Activated naive CD4-positive, alpha-beta T cell treated with anti-CD3 and anti-CD28 coated beads, Interleukin-2, amount 50 U/mL, for 24 hours (primary cell): ENCODE data around the gene ZNF23.

Source experiments
- H3K27ac Mint-ChIP-seq: one replicate; pipeline ENCODE4 v1.8.0; 2021; ENCODE audit warnings: mild to moderate bottlenecking, mixed read lengths
- H3K27me3 Mint-ChIP-seq: one replicate; pipeline ENCODE4 v1.8.0; 2021; ENCODE audit warnings: mixed read lengths
- H3K36me3 Mint-ChIP-seq: one replicate; pipeline ENCODE4 v1.8.0; 2021; ENCODE audit warnings: mixed read lengths
- H3K4me1 Mint-ChIP-seq: one replicate; pipeline ENCODE4 v1.8.0; 2021; ENCODE audit warnings: mixed read lengths
- H3K4me3 Mint-ChIP-seq: one replicate; pipeline ENCODE4 v1.8.0; 2021; ENCODE audit warnings: mild to moderate bottlenecking, mixed read lengths
- H3K9me3 Mint-ChIP-seq: one replicate; pipeline ENCODE4 v1.8.0; 2021; ENCODE audit warnings: mixed read lengths

ZNF23 gene

DNA sequence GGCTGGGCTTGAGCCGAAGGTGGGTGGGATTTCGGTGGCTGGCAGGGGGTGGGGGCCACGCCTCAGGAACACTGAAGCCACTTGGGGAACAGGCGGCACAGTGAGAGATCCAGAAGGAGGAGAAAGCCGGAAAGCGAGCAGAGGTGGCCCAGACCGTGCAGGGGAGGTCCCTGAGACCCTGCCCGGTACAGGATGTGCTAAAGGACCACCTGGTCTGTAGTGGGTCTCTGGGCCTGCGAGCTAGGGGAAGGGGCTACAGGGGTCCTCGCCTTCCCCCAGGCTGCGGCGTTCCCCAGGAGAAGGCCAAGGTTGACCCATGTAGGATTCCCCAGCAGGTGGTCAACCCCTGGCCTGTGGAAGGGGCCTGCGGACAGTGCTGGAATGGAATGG lies 20.0 kb downstream of the ZNF23 start, which contains the start of gene TLE7:
TLE7 (minus strand) TSS at position 4 of the 390 bp plus-strand sequence. CDS start 8,730 bp downstream, outside the sequence.
- H3K4me1 Mint-ChIP-seq: no peaks in the 10 kb centered on the region
- H3K27me3 Mint-ChIP-seq: peaks cover 11% of the 10 kb centered on the region
- peaks cover 3% of the 10 kb centered on the region for H3K36me3 Mint-ChIP-seq
- H3K4me3 Mint-ChIP-seq: no peak within 1 kb of the TSS
- no peak within 1 kb of the TSS for H3K27ac Mint-ChIP-seq
- H3K9me3 Mint-ChIP-seq: no peaks in the 10 kb centered on the region

DNA sequence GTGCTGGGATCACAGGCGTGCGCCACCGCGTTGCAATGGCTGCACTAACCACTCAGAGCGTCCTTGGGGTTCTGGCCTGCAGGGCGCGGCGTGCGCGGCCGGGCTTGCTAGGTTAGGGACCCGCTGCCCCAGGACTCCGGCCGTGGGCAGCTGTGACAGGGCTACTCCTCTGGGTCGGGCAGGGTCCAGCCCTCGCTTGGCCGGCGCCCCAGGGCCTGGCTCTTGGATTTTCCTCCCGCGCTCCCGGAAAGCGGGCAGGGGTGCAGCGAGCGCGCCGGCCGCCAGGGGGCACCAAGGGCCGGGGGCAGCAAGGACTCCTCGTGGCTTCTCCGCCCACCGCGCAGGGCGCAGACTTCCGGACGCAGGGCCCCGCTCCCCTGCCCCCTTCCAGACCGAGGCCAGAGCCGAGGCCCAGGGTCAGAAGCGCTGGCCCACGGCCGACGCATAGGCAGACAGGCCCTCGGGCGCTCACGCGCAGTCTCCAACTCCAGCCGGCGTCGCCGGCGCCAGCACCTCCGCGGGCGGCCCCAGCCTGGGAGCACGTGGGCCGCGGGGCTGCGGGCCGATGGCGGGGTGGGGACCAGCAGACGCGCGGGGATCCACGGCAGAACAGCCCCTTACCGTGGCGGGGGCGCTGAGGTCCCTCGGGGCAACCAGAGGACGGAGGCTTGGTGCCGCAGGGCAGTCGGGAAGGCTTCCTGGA lies 20.5 kb downstream of the ZNF23 start:
- Mint-ChIP-seq H3K9me3 (no peaks in the 10 kb centered on the region), H3K27me3 (peaks cover 11% of the 10 kb centered on the region), H3K27ac (no peak overlapping the region), H3K4me1 (no peaks in the 10 kb centered on the region), H3K36me3 (peaks cover 3% of the 10 kb centered on the region), H3K4me3 (no peak overlapping the region)

DNA sequence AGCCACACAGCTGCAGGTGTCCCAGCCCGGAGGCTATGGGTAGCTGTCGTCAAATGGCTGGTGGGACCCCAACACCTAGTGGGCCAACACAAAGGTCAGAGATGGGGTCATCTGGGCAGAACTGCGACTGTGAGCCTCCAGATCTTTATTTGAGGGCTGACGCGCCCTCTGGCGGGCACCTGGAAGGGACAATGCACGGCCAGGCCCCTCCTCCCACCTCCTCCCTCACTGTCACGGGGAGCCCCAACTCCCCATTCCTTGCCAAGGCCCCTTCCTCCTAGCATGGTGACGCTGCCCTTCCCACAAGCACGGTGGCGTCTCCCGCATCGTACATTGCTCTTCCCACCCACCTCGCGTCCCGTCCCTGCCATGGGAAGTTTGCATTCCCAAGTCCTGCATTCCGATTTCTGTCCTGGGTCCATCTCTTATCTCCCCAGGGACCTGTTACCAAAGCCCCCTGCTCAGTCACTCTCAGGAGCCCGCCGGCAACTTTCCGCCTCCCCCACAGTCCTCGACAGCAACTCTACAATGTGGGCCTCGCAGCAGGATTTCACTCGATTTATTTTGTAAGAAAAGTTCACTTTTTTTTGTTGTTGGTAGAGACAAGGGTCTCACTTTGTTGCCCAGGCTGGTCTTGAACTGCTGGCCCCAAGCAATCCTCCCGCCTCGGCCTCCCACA lies 21.2 kb downstream of the ZNF23 start:
- Mint-ChIP-seq H3K27ac (no peak overlapping the region), H3K36me3 (peaks cover 3% of the 10 kb centered on the region), H3K27me3 (peaks cover 13% of the 10 kb centered on the region), H3K4me3 (no peak overlapping the region), H3K9me3 (no peaks in the 10 kb centered on the region), H3K4me1 (no peaks in the 10 kb centered on the region)

DNA sequence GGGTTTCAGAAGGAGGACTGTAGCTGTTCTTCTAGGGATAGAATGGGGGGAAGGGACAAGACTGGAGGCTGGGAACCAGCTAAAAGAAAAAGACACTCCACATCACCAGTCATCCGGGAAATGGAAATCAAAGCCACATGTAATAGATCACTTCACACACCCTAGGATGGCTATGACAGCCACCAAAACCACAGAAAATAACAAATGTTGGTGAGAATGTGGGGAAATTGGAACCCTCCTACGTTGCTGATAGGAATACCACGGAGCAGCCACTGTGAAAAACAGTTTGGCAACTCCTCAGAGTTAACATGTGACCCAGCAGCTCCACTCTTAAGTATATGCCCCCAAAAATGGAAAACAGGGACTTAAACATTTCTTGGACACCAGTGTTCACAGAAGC lies 22.5 kb downstream of the ZNF23 start:
- Mint-ChIP-seq H3K4me1 (no peaks in the 10 kb centered on the region), H3K27me3 (peaks cover 13% of the 10 kb centered on the region), H3K9me3 (no peaks in the 10 kb centered on the region)

DNA sequence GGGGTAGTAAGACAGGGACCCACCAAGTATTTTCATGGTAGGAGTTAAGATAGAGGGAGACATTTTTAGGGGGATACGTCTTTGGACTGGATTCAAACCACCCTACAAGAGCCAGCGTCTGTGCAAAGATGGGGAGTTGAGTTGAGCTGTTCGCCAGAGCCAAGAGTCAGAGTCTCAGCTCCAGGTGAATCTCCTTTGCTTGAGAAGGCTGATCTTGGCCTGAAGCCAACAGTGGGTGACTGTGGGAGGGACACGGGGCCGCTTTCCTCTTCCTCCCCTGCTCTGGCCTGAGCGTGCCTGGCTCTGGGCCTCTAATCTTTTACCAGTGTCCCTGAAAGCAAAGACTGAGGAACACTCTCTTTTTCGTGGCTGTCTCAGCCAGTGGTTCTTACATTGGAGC lies 25.6 kb downstream of the ZNF23 start:
- Mint-ChIP-seq H3K27ac (no peak overlapping the region), H3K27me3 (peaks cover 14% of the 10 kb centered on the region), H3K4me1 (no peaks in the 10 kb centered on the region), H3K36me3 (no peaks in the 10 kb centered on the region), H3K9me3 (no peaks in the 10 kb centered on the region), H3K4me3 (no peak overlapping the region)

More for the DNA sequence above, 22.5 kb downstream of the ZNF23 start:
- H3K27ac Mint-ChIP-seq: no peak overlapping the region
- H3K36me3 Mint-ChIP-seq: peaks cover 3% of the 10 kb centered on the region
- no peak overlapping the region for H3K4me3 Mint-ChIP-seq

DNA sequence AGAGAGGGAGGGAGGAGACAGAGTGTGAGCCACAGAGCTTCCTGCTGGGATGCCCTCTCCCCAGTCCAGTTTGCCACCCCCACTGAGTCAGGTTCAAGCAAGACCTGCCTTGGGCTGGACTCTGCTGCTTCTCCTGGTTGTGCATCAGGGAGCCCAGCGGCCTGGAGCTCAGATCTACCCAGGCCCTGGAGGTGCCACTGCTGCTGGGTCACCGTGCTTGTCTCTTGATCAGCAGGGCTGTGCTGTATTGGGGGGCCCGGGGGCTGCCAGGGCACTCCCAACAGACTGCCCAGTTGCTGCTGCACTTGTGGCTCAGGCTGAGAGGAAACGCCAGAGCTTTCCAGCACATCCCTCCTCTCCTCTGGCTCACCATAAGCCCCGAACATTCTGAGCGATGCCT lies 29.1 kb downstream of the ZNF23 start:
- peaks cover 10% of the 10 kb centered on the region for H3K27me3 Mint-ChIP-seq

DNA sequence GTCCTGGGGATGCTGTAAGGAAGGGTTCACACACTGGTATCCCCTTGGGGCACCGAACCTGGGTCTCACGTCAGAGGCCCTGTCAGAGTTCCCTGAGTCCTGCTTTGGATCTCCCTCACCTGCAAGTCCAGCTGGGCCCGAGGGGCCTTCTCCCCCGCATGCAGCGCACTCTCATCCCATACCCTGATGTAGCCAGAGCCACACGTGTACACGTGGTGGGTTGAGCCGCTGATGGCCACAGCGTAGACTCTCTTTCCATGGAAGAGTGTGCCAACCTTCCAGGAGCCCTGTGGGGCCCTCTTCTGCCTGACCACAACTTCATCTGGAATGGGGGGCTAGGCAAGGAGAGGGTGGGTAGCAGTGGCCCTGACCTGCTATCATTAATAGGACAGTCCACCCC lies 30.1 kb downstream of the ZNF23 start:
- Mint-ChIP-seq H3K4me1 (no peaks in the 10 kb centered on the region), H3K27ac (no peak overlapping the region), H3K4me3 (no peak overlapping the region), H3K27me3 (peaks cover 11% of the 10 kb centered on the region), H3K9me3 (no peaks in the 10 kb centered on the region), H3K36me3 (no peaks in the 10 kb centered on the region)

More for the DNA sequence above, 29.1 kb downstream of the ZNF23 start:
- H3K4me1 Mint-ChIP-seq: no peaks in the 10 kb centered on the region
- no peaks in the 10 kb centered on the region for H3K9me3 Mint-ChIP-seq
- no peak overlapping the region for H3K27ac Mint-ChIP-seq
- no peak overlapping the region for H3K4me3 Mint-ChIP-seq
- H3K36me3 Mint-ChIP-seq: no peaks in the 10 kb centered on the region

DNA sequence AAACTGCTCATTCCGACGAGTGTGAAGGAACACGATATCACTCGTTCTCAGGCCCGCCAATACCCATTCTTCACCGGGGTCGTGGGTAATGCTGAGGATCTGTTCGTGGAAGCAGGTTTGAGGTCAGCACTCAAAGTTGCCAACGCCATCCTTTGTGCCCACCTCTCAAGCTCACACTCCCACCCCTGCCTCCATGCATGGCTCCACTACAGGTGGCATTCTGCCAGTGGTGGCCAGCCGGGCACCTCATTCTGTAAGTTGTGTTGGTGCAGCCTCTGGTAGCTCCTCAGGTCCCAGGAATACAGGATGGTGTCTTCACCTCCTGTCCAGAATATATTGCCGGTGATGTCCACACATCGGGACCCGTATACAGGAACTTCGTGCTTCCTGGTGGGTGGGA lies 30.9 kb downstream of the ZNF23 start:
- H3K4me3 Mint-ChIP-seq: no peak overlapping the region
- H3K27ac Mint-ChIP-seq: no peak overlapping the region
- H3K4me1 Mint-ChIP-seq: no peaks in the 10 kb centered on the region
- no peaks in the 10 kb centered on the region for H3K9me3 Mint-ChIP-seq
- peaks cover 16% of the 10 kb centered on the region for H3K27me3 Mint-ChIP-seq
- H3K36me3 Mint-ChIP-seq: no peaks in the 10 kb centered on the region

DNA sequence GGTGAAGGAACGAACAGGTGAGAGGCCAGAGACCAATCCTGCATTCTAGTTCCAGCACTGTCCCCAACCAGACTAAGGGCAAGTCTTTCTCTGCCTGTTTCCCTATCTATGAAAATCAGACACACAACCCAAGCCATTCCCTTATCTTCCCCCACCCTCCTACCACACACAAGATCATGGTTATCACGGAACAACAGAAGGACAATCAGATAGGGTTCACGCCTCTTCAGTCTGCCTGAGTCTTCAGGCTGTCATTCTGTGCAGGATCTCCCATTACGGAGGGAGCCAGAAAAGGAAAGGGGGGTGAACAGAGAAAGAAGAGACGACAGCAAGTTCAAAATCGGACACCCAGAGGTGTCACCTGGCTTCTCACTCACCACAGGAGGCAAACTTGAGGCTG lies 31.3 kb downstream of the ZNF23 start:
- Mint-ChIP-seq H3K27me3 (peaks cover 16% of the 10 kb centered on the region), H3K36me3 (no peaks in the 10 kb centered on the region), H3K9me3 (no peaks in the 10 kb centered on the region), H3K4me3 (no peak overlapping the region), H3K27ac (no peak overlapping the region), H3K4me1 (no peaks in the 10 kb centered on the region)

DNA sequence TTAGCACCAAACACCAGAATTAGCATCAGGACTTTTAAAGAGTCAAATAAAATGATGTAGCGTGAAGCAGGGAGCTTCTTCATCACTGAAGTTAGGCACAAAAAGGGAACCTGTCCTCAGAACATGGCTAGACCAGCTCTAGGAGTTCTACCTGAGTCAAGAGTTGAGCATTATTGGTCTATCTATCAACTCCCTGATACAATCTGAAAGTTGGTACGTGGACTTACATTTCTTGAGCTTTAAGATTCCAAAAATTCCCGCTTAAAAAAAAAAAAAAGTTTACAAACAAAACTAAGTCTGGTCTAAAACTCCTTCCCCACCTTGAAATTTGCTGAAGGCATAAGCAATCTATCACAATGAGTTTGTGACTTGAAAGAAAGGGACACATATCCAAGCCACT lies 32.5 kb downstream of the ZNF23 start:
- Mint-ChIP-seq H3K36me3 (no peaks in the 10 kb centered on the region), H3K4me1 (no peaks in the 10 kb centered on the region), H3K9me3 (no peaks in the 10 kb centered on the region), H3K27ac (no peak overlapping the region), H3K27me3 (peaks cover 23% of the 10 kb centered on the region), H3K4me3 (no peak overlapping the region)

DNA sequence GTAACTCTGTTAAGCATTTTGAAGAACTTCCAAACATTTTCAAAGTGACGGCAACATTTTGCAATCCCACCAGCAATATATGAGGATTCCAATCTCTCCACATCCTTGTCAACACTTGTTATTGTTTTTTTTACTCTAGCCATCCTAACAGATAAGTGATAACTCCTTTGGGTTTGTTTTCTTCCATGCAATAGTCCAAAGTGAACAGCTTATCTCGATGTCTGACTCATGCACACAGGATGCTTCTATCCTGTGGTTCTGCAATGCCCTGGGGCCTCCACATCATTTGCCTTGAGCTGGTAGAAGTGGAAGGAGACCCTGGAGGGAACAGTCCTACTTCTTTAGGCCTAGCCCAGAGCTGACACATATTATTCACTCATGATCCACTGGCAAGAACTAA lies 33.2 kb downstream of the ZNF23 start:
- H3K4me3 Mint-ChIP-seq: no peak overlapping the region
- no peaks in the 10 kb centered on the region for H3K4me1 Mint-ChIP-seq
- no peaks in the 10 kb centered on the region for H3K36me3 Mint-ChIP-seq
- no peak overlapping the region for H3K27ac Mint-ChIP-seq
- peaks cover 28% of the 10 kb centered on the region for H3K27me3 Mint-ChIP-seq
- no peaks in the 10 kb centered on the region for H3K9me3 Mint-ChIP-seq

DNA sequence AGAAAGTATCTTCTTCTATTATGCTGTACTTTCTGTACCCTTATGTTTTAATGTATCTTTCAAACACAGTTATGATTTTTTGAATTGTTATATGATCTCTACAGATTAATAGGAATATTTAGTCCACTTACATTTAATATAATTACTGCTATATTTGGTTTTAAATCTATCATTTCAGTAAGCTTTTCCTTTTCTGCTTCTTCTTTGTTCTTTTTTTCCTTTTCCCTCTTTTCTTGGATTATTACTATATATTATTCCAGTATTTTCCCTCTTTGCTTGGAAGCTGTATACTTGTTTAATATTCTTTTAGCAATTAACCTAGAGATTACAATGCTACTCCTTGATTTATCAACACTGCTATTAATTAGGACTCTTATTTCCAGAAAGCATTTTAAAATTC lies 33.7 kb downstream of the ZNF23 start:
- no peak overlapping the region for H3K27ac Mint-ChIP-seq

DNA sequence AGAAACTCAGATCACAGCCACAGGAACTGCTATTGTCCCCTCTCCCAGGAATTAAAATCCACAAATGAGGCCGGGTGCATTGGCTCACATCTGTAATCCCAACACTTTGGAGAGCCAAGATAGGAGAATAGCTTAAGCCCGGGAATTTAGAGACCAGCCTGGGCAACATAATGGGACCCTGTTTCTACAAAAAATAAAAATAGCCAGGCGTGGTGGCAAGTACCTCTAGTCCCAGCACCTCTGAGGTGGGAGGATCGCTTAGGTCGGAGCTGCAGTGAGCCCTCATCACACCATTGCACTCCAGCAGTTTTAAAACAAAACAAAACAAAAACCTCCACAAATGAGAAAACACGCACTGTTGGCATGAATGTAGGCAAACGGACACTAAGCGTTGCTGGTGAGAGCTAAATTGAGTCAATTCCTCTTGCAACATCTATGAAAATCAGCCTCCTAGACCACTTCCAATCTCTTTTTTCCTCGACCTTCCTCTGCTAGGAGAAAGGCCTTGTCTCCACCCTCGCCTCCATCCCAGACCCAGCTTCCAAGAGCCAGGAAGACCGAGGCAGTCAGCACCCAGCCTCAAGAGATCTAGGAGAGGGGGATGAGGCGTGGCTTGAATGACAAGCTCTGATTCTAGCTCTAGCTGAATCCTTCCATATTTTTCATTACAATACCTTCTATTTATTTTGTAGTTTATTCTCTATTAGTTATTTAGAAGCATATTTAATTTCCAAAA lies 35.0 kb downstream of the ZNF23 start:
- Mint-ChIP-seq H3K27me3 (peaks cover 28% of the 10 kb centered on the region), H3K36me3 (no peaks in the 10 kb centered on the region), H3K4me1 (no peaks in the 10 kb centered on the region), H3K9me3 (no peaks in the 10 kb centered on the region), H3K27ac (no peak overlapping the region), H3K4me3 (no peak overlapping the region)

More for the DNA sequence above, 33.7 kb downstream of the ZNF23 start:
- Mint-ChIP-seq H3K4me3 (no peak overlapping the region), H3K36me3 (no peaks in the 10 kb centered on the region), H3K4me1 (no peaks in the 10 kb centered on the region), H3K27me3 (peaks cover 28% of the 10 kb centered on the region), H3K9me3 (no peaks in the 10 kb centered on the region)

DNA sequence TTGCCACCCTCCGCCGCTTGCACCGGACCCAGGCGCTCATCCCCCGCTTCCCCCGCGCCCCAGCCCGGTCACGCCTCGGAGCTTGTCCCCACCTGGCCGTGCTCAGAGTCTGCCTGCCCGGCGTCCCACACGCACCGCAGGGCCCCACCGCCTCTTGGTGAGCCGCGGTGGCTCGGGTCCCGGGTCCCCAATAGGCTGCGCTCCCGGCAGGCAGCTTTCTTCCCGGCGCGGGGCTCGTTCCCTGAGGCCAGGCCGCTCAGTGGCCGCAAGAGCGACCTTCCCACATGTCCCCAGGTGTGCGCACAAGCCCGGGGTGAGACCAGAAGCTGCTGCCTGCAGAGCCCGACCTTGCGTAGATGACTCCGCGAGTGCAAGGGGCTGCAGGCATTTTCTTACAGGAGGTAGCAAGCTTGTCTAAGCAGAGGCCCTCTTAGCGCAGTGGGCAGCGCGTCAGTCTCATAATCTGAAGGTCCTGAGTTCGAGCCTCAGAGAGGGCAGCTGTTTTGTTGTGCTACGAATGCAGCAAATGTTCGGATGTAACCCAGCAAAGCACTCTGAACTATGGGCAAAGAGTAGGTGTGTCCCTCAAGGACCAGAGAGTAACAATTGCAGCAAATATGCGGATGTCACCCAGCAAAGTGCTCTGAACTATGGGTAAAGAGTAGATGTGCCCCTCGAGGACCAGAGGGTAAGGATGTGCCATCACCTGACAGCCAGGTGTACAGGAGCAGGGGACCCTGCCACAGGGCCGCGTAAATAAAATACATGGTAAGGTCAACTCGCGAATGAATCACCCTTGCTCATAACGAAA lies 35.8 kb downstream of the ZNF23 start:
- no peaks in the 10 kb centered on the region for H3K36me3 Mint-ChIP-seq
- peaks cover 30% of the 10 kb centered on the region for H3K27me3 Mint-ChIP-seq
- H3K9me3 Mint-ChIP-seq: no peaks in the 10 kb centered on the region
- H3K4me3 Mint-ChIP-seq: no peak overlapping the region
- H3K27ac Mint-ChIP-seq: no peak overlapping the region
- H3K4me1 Mint-ChIP-seq: no peaks in the 10 kb centered on the region

DNA sequence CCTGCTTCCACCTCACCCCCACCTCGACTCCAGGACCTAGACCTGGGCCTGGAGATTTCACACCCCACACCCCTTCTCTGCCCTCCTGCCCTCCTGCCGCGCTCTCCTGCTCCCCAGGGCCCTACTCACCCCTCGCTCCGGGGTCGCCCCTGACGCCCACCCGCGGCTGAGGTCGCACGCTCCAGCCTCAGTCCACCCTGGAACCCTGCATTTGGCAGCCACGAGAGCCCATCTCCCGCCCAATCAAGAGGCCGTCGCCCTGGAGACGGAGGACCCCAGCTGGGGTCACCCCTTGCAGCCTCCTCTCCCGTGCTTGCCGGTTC lies 36.3 kb downstream of the ZNF23 start:
- H3K27me3 Mint-ChIP-seq: peaks cover 31% of the 10 kb centered on the region
- no peak overlapping the region for H3K27ac Mint-ChIP-seq
- no peaks in the 10 kb centered on the region for H3K9me3 Mint-ChIP-seq
- H3K36me3 Mint-ChIP-seq: no peaks in the 10 kb centered on the region
- no peak overlapping the region for H3K4me3 Mint-ChIP-seq
- no peaks in the 10 kb centered on the region for H3K4me1 Mint-ChIP-seq
